ENCODE data around the gene CATSPERB. TPM values are rescaled to one million over a fixed set of nuclear protein-coding genes. Genes with fewer than 3 reads are reported as not detected.

CATSPERB gene
- total RNA-seq, 4 donors from 2014 or later = 0.83 to 11.6 (median 7.6) TPM

DNA sequence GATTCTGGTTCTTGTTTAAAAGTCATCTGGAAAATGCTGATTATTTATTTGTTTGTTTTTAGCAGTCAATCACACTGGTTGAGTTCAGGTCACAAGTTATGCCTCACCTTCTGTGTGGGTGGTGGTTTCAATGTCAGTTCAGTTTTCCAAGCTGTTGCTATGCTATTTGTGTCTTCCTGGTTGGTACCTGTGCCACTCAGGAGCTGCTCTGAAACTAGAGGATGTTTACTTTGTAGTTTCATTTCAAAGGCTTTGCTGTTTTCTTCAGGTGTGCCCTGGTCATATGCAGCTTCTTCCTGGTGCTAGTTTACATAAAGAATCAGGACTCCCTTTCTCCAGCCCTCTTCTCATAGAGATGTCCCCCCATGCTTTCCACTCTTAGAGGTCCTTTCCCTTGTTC is 146.0 kb downstream of the CATSPERB start:
- TF ChIP-seq POLR2A (IDR thresholded peaks at IDR 0.05) = no peak
- TF ChIP-seq, protein P1, sequence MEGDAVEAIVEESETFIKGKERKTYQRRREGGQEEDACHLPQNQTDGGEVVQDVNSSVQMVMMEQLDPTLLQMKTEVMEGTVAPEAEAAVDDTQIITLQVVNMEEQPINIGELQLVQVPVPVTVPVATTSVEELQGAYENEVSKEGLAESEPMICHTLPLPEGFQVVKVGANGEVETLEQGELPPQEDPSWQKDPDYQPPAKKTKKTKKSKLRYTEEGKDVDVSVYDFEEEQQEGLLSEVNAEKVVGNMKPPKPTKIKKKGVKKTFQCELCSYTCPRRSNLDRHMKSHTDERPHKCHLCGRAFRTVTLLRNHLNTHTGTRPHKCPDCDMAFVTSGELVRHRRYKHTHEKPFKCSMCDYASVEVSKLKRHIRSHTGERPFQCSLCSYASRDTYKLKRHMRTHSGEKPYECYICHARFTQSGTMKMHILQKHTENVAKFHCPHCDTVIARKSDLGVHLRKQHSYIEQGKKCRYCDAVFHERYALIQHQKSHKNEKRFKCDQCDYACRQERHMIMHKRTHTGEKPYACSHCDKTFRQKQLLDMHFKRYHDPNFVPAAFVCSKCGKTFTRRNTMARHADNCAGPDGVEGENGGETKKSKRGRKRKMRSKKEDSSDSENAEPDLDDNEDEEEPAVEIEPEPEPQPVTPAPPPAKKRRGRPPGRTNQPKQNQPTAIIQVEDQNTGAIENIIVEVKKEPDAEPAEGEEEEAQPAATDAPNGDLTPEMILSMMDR (IDR thresholded peaks at IDR 0.05) = no peak
- no peak for DNase-seq
- H3K36me3 ChIP-seq = no peaks in the 10 kb centered on the region
- H3K27ac ChIP-seq = no peak overlapping the region
- no peaks in the 10 kb centered on the region for H3K27me3 ChIP-seq
- H3K4me1 ChIP-seq = no peaks in the 10 kb centered on the region
- no peak overlapping the region for H3K4me3 ChIP-seq
- no peaks in the 10 kb centered on the region for H3K9me3 ChIP-seq

DNA sequence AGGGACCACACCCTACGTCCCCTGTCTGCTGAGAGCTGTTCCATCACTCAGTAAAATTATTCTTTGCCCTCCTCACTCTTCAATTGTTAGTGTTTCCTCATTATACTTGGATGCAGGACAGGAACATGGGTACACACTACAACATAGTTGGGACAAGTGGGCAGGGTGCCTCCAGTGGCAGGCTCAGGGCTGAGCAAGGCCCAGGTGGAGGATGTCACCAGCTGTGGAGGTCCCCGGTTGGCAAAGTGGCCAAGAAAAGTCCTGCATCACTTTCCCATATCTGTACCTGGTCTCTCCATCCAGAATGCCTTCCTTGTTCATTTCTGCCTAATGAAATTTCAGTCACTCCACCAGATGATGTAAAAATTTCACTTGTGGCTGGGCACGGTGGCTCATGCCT is 149.1 kb downstream of the CATSPERB start:
- Histone ChIP-seq H3K36me3 (no peaks in the 10 kb centered on the region), H3K4me1 (no peaks in the 10 kb centered on the region), H3K27me3 (no peaks in the 10 kb centered on the region), H3K9me3 (no peaks in the 10 kb centered on the region), H3K4me3 (no peak overlapping the region), H3K27ac (no peak overlapping the region)
- no peak for DNase-seq
- TF ChIP-seq POLR2A (IDR thresholded peaks at IDR 0.05) = no peak
- TF ChIP-seq, protein P1 (IDR thresholded peaks at IDR 0.05) = no peak

DNA sequence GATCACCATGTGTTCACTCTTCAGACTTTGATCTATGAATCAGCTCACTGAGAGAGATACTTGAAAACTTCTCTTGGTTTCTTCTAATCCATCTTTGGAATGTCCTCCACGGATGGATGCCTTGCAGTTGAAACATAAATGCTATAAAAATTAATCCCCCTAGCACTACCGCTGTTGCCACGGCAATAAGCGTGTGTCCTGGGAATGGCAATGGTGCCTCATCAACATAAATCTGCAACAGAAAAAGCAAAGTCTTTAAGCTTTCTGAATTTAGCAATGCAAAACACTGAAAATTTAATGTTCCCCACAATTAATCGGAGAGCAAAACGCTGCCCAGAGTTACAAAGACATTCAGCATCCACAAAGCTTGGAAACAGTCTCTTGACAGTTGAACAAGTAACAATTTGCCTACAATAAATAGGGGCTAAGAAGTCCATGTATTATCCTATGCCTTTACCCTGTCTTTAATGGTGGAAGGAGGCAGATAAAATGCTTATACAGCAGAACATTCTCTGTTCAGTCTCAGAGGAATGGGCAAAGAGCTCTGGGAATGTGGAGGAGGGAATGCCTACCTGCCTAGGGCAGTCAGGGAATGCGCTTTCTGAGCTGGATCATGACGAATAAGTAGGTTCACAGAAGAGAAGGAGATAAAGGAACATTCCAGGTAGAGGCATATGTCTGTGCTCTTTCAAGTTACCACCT is 150.9 kb downstream of the CATSPERB start:
- Histone ChIP-seq H3K27me3 (no peaks in the 10 kb centered on the region), H3K9me3 (no peaks in the 10 kb centered on the region), H3K4me3 (no peak overlapping the region), H3K27ac (no peak overlapping the region), H3K4me1 (no peaks in the 10 kb centered on the region), H3K36me3 (no peaks in the 10 kb centered on the region)
- TF ChIP-seq POLR2A (IDR thresholded peaks at IDR 0.05) = no peak
- TF ChIP-seq, protein P1 (IDR thresholded peaks at IDR 0.05) = no peak
- DNase-seq = no peak

GRCh38 chr14:91577632-91578233 is 154.2 kb downstream of the CATSPERB start:
- Histone ChIP-seq H3K27ac (no peak overlapping the region), H3K4me3 (no peak overlapping the region), H3K27me3 (peaks cover 0 to 4% of the 10 kb centered on the region in 2 donors), H3K4me1 (peaks cover 0 to 11% (median 3%) of the 10 kb centered on the region in 4 donors), H3K36me3 (no peaks in the 10 kb centered on the region), H3K9me3 (no peaks in the 10 kb centered on the region)
- no peak for DNase-seq
- TF ChIP-seq, protein P1 (IDR thresholded peaks at IDR 0.05) = no peak
- TF ChIP-seq POLR2A (IDR thresholded peaks at IDR 0.05) = no peak

- Histone ChIP-seq H3K4me1 (peaks cover 0 to 11% (median 3%) of the 10 kb centered on the region in 4 donors), H3K9me3 (no peaks in the 10 kb centered on the region), H3K4me3 (no peak overlapping the region), H3K27ac (no peak overlapping the region), H3K27me3 (peaks cover 0 to 4% of the 10 kb centered on the region in 2 donors), H3K36me3 (no peaks in the 10 kb centered on the region)
- no peak for DNase-seq
- TF ChIP-seq POLR2A (IDR thresholded peaks at IDR 0.05) = no peak
- TF ChIP-seq, protein P1 (IDR thresholded peaks at IDR 0.05) = no peak
These were observed 156.2 kb downstream of the CATSPERB start for GRCh38 chr14:91575469-91576208.

Measured in Peyer's patch (tissue), 4 donors.